ENCODE results near the gene CRYBG1. TPM values are rescaled to one million over a fixed set of nuclear protein-coding genes. Genes with fewer than 3 reads are reported as not detected.

The CRYBG1 gene
- total RNA-seq, 1 donor = 11.9 TPM

- H4K20me1 ChIP-seq (ENCODE audit: insufficient read depth, low read length) = no peaks in the 10 kb centered on the region
- DNase-seq (ENCODE audit: insufficient read length, low spot score, missing footprints) = no peak
- H3K4me1 ChIP-seq (ENCODE audit: insufficient read depth, low read length) = no peaks in the 10 kb centered on the region
- no peak overlapping the region for H3K4me2 ChIP-seq (ENCODE audit: insufficient read depth, low read length)
- no peak overlapping the region for H2AFZ ChIP-seq (ENCODE audit: low read length)
- no peaks in the 10 kb centered on the region for H3K9me3 ChIP-seq (ENCODE audit: low read depth, low read length)
- H3K36me3 ChIP-seq (ENCODE audit: insufficient read depth, low read length) = no peaks in the 10 kb centered on the region
- no peaks in the 10 kb centered on the region for H3K79me2 ChIP-seq (ENCODE audit: insufficient read depth, low read length)
- H3K27me3 ChIP-seq (ENCODE audit: insufficient read depth, low read length) = no peaks in the 10 kb centered on the region
- no peak for TF ChIP-seq CTCF (IDR thresholded peaks at IDR 0.05; ENCODE audit: extremely low read depth, low read depth, low read length)
- H3K27ac ChIP-seq (ENCODE audit: low read depth, low read length) = no peak overlapping the region
- no peak overlapping the region for H3K4me3 ChIP-seq (ENCODE audit: insufficient read depth, low read length)
Observed at GRCh38 chr6:106614166-106614565, 253.6 kb downstream of the CRYBG1 start.

DNA sequence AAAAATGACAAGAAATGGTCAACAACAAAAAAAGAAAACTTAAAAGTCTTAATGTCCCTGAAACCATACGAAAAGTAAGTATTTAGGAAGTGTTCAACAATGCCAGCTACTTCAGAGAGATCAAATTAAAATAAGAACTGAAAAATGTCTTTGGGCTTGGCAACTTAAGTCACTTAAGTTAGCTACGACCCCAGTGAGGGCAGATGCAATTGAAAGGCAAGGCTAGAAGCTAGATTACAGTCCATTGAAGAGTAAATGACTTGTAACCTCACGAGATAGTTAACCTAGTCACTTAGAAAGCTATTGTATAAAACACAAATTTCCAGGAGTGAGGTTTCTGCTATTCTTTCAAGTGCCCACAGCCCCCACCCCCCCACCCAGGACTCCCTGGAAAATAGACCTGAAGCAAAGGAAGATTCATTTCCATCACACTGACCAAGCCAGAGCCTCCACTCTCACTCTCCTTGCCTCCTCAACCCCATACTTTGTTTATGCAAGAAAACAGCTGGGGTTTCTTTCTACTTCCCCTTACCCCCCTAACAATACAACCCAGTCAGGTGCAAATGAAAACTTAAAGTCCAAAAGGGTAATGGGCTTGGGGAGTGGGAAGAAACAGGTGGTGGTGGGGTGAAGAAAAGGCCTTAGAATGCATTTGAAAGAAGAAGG, 254.2 kb downstream of the CRYBG1 start:
- H3K27ac ChIP-seq (ENCODE audit: low read depth, low read length) = no peak overlapping the region
- H3K4me3 ChIP-seq (ENCODE audit: insufficient read depth, low read length) = no peak overlapping the region
- no peaks in the 10 kb centered on the region for H3K27me3 ChIP-seq (ENCODE audit: insufficient read depth, low read length)
- no peak overlapping the region for H3K4me2 ChIP-seq (ENCODE audit: insufficient read depth, low read length)
- H3K9me3 ChIP-seq (ENCODE audit: low read depth, low read length) = no peaks in the 10 kb centered on the region
- H3K79me2 ChIP-seq (ENCODE audit: insufficient read depth, low read length) = no peaks in the 10 kb centered on the region
- no peak for DNase-seq (ENCODE audit: insufficient read length, low spot score, missing footprints)
- H3K36me3 ChIP-seq (ENCODE audit: insufficient read depth, low read length) = no peaks in the 10 kb centered on the region
- no peaks in the 10 kb centered on the region for H4K20me1 ChIP-seq (ENCODE audit: insufficient read depth, low read length)
- no peak for TF ChIP-seq CTCF (IDR thresholded peaks at IDR 0.05; ENCODE audit: extremely low read depth, low read depth, low read length)
- H2AFZ ChIP-seq (ENCODE audit: low read length) = no peak overlapping the region
- H3K4me1 ChIP-seq (ENCODE audit: insufficient read depth, low read length) = no peaks in the 10 kb centered on the region

- H4K20me1 ChIP-seq (ENCODE audit: insufficient read depth, low read length) = no peaks in the 10 kb centered on the region
- no peaks in the 10 kb centered on the region for H3K79me2 ChIP-seq (ENCODE audit: insufficient read depth, low read length)
- no peak overlapping the region for H3K27ac ChIP-seq (ENCODE audit: low read depth, low read length)
- no peaks in the 10 kb centered on the region for H3K27me3 ChIP-seq (ENCODE audit: insufficient read depth, low read length)
- no peak overlapping the region for H3K4me3 ChIP-seq (ENCODE audit: insufficient read depth, low read length)
- H2AFZ ChIP-seq (ENCODE audit: low read length) = no peak overlapping the region
- H3K36me3 ChIP-seq (ENCODE audit: insufficient read depth, low read length) = no peaks in the 10 kb centered on the region
- TF ChIP-seq CTCF (IDR thresholded peaks at IDR 0.05; ENCODE audit: extremely low read depth, low read depth, low read length) = no peak
- H3K4me2 ChIP-seq (ENCODE audit: insufficient read depth, low read length) = no peak overlapping the region
- peaks cover 5% of the 10 kb centered on the region for H3K4me1 ChIP-seq (ENCODE audit: insufficient read depth, low read length)
- no peaks in the 10 kb centered on the region for H3K9me3 ChIP-seq (ENCODE audit: low read depth, low read length)
- DNase-seq (ENCODE audit: insufficient read length, low spot score, missing footprints) = no peak
Observed at GRCh38 chr6:106617302-106617701, 256.8 kb downstream of the CRYBG1 start.

GRCh38 chr6:106617857-106618256, 257.3 kb downstream of the CRYBG1 start:
- no peaks in the 10 kb centered on the region for H3K9me3 ChIP-seq (ENCODE audit: low read depth, low read length)
- no peak overlapping the region for H3K27ac ChIP-seq (ENCODE audit: low read depth, low read length)
- no peaks in the 10 kb centered on the region for H3K79me2 ChIP-seq (ENCODE audit: insufficient read depth, low read length)
- no peaks in the 10 kb centered on the region for H3K36me3 ChIP-seq (ENCODE audit: insufficient read depth, low read length)
- no peak overlapping the region for H2AFZ ChIP-seq (ENCODE audit: low read length)
- TF ChIP-seq CTCF (IDR thresholded peaks at IDR 0.05; ENCODE audit: extremely low read depth, low read depth, low read length) = no peak
- H3K4me2 ChIP-seq (ENCODE audit: insufficient read depth, low read length) = no peak overlapping the region
- no peak for DNase-seq (ENCODE audit: insufficient read length, low spot score, missing footprints)
- no peak overlapping the region for H3K4me3 ChIP-seq (ENCODE audit: insufficient read depth, low read length)
- peaks cover 5% of the 10 kb centered on the region for H3K4me1 ChIP-seq (ENCODE audit: insufficient read depth, low read length)
- no peaks in the 10 kb centered on the region for H3K27me3 ChIP-seq (ENCODE audit: insufficient read depth, low read length)
- no peaks in the 10 kb centered on the region for H4K20me1 ChIP-seq (ENCODE audit: insufficient read depth, low read length)
